ENCODE measurements around the gene SKIC8. TPM values are rescaled to one million over a fixed set of nuclear protein-coding genes. Genes with fewer than 3 reads are reported as not detected.

Gene SKIC8
- total RNA-seq, 1 donor from 2014 or later: 43.6 TPM

- Mint-ChIP-seq H3K27me3 (ENCODE audit: low read depth, unreplicated experiment) (peaks cover 28% of the 10 kb centered on the region), H3K4me3 (ENCODE audit: unreplicated experiment) (no peak overlapping the region), H3K27ac (ENCODE audit: unreplicated experiment) (no peak overlapping the region), H3K4me1 (ENCODE audit: low read depth, unreplicated experiment) (no peaks in the 10 kb centered on the region), H3K36me3 (ENCODE audit: low read depth, unreplicated experiment) (no peaks in the 10 kb centered on the region), H3K9me3 (ENCODE audit: unreplicated experiment) (no peaks in the 10 kb centered on the region)
- H3K9me3 ChIP-seq (ENCODE audit: insufficient read depth, low read depth, low read length): no peaks in the 10 kb centered on the region
- no peaks in the 10 kb centered on the region for H4K20me1 ChIP-seq (ENCODE audit: insufficient read depth, low read length)
- no peaks in the 10 kb centered on the region for H3K4me1 ChIP-seq (ENCODE audit: insufficient read depth, low read length)
- no peaks in the 10 kb centered on the region for H3K27me3 ChIP-seq (ENCODE audit: insufficient read depth, low read length)
- no peak overlapping the region for H3K27ac ChIP-seq (ENCODE audit: low read depth, low read length)
- H3K36me3 ChIP-seq (ENCODE audit: insufficient read depth, low read length): no peaks in the 10 kb centered on the region
- H3K9ac ChIP-seq (ENCODE audit: low read length): no peak overlapping the region
- H3K79me2 ChIP-seq (ENCODE audit: insufficient read depth, low read length): no peaks in the 10 kb centered on the region
- H2AFZ ChIP-seq (ENCODE audit: low read depth, low read length): no peak overlapping the region
- TF ChIP-seq EZH2 (IDR thresholded peaks at IDR 0.05; ENCODE audit: insufficient read depth, low read length): no peak
- no peak for TF ChIP-seq CTCF (IDR thresholded peaks at IDR 0.05; ENCODE audit: insufficient read depth, low read depth, low read length)
- no peak overlapping the region for H3K4me2 ChIP-seq (ENCODE audit: low read length)
- H3K4me3 ChIP-seq (ENCODE audit: insufficient read depth, low read depth, low read length): no peak overlapping the region
- no peak for FAIRE-seq
- DNase-seq (ENCODE audit: low read depth): no peak
Observed at GRCh38 chr15:78314181-78314581, 14.8 kb upstream of the SKIC8 start.

DNA sequence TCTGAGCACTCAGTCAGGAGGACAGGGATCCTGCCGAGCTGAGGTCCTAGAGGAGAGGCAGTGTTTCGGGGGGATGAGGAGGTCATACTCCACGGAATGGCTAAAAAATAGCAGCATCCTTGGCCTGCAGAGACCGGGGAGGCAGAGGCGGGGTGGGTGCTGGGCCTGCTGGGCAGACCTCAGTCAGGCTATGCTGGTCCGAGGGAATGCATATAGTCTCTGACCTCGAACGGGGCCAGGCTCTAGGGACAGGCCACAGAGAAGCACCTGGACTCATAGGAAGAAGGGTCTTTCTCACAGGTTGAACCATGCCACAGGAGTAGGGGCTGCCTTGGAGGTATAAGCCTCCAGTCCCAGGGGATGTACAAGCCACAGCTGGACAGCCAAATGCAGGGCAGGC is 14.0 kb upstream of the SKIC8 start:
- Histone ChIP-seq H3K27me3 (ENCODE audit: insufficient read depth, low read length) (no peaks in the 10 kb centered on the region), H3K27ac (ENCODE audit: low read depth, low read length) (no peak overlapping the region), H4K20me1 (ENCODE audit: insufficient read depth, low read length) (no peaks in the 10 kb centered on the region), H3K4me2 (ENCODE audit: low read length) (no peak overlapping the region), H3K4me1 (ENCODE audit: insufficient read depth, low read length) (peaks cover 3% of the 10 kb centered on the region), H3K9ac (ENCODE audit: low read length) (no peak overlapping the region), H3K79me2 (ENCODE audit: insufficient read depth, low read length) (no peaks in the 10 kb centered on the region), H3K36me3 (ENCODE audit: insufficient read depth, low read length) (no peaks in the 10 kb centered on the region), H3K9me3 (ENCODE audit: insufficient read depth, low read depth, low read length) (no peaks in the 10 kb centered on the region), H3K4me3 (ENCODE audit: insufficient read depth, low read depth, low read length) (no peak overlapping the region), H2AFZ (ENCODE audit: low read depth, low read length) (no peak overlapping the region)
- H3K9me3 Mint-ChIP-seq (ENCODE audit: unreplicated experiment): no peaks in the 10 kb centered on the region
- no peaks in the 10 kb centered on the region for H3K4me1 Mint-ChIP-seq (ENCODE audit: low read depth, unreplicated experiment)
- TF ChIP-seq CTCF (IDR thresholded peaks at IDR 0.05; ENCODE audit: insufficient read depth, low read depth, low read length): no peak
- no peak for TF ChIP-seq EZH2 (IDR thresholded peaks at IDR 0.05; ENCODE audit: insufficient read depth, low read length)
- no peak overlapping the region for H3K4me3 Mint-ChIP-seq (ENCODE audit: unreplicated experiment)
- no peak for DNase-seq (ENCODE audit: low read depth)
- FAIRE-seq: no peak
- H3K36me3 Mint-ChIP-seq (ENCODE audit: low read depth, unreplicated experiment): no peaks in the 10 kb centered on the region
- H3K27ac Mint-ChIP-seq (ENCODE audit: unreplicated experiment): no peak overlapping the region
- H3K27me3 Mint-ChIP-seq (ENCODE audit: low read depth, unreplicated experiment): peaks cover 24% of the 10 kb centered on the region

DNA sequence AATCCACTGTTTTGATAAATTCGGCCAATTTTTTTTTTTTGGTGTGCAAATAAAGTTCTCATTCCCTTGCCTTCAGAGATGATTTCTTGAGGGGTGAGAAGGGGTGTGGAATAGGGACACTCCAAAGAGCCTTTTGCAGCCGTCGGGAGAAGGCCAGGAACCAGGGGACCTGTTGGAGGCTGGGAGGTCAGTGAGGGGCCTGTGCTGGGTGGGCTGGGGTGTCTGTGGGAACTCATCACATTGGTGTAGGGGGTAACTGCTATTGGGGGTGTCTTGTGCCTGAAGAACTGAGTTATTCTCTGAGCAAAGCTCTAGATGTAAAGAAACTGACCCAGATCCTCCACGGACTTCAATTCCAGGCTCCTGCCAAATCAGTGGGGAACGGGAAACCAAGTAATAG is 13.5 kb upstream of the SKIC8 start:
- Histone ChIP-seq H3K27ac (ENCODE audit: low read depth, low read length) (no peak overlapping the region), H2AFZ (ENCODE audit: low read depth, low read length) (no peak overlapping the region), H3K36me3 (ENCODE audit: insufficient read depth, low read length) (no peaks in the 10 kb centered on the region), H3K9ac (ENCODE audit: low read length) (no peak overlapping the region), H3K4me2 (ENCODE audit: low read length) (no peak overlapping the region), H3K4me3 (ENCODE audit: insufficient read depth, low read depth, low read length) (no peak overlapping the region), H3K9me3 (ENCODE audit: insufficient read depth, low read depth, low read length) (no peaks in the 10 kb centered on the region), H3K27me3 (ENCODE audit: insufficient read depth, low read length) (no peaks in the 10 kb centered on the region), H3K79me2 (ENCODE audit: insufficient read depth, low read length) (no peaks in the 10 kb centered on the region), H4K20me1 (ENCODE audit: insufficient read depth, low read length) (no peaks in the 10 kb centered on the region), H3K4me1 (ENCODE audit: insufficient read depth, low read length) (peaks cover 6% of the 10 kb centered on the region)
- H3K9me3 Mint-ChIP-seq (ENCODE audit: unreplicated experiment): no peaks in the 10 kb centered on the region
- DNase-seq (ENCODE audit: low read depth) (no peak), FAIRE-seq (no peak)
- TF ChIP-seq EZH2 (IDR thresholded peaks at IDR 0.05; ENCODE audit: insufficient read depth, low read length) (no peak), CTCF (IDR thresholded peaks at IDR 0.05; ENCODE audit: insufficient read depth, low read depth, low read length) (no peak)
- H3K4me1 Mint-ChIP-seq (ENCODE audit: low read depth, unreplicated experiment): peaks cover 4% of the 10 kb centered on the region
- H3K36me3 Mint-ChIP-seq (ENCODE audit: low read depth, unreplicated experiment): no peaks in the 10 kb centered on the region
- H3K27ac Mint-ChIP-seq (ENCODE audit: unreplicated experiment): no peak overlapping the region
- H3K4me3 Mint-ChIP-seq (ENCODE audit: unreplicated experiment): no peak overlapping the region
- H3K27me3 Mint-ChIP-seq (ENCODE audit: low read depth, unreplicated experiment): peaks cover 24% of the 10 kb centered on the region

All from astrocyte (in vitro differentiated cells and primary cell).